Pons (tissue), 1 donor: Measurements from ENCODE around the gene LRRFIP2.

Experiments used
- DNase-seq: peaks from one replicate; pipeline ENCODE4 v3.0.0-alpha.2; 2016; ENCODE audit warnings: low spot score

The LRRFIP2 gene

GRCh38 chr3:37024820-37025405, 149.5 kb downstream of the LRRFIP2 start:
- peak; percentile 53 for DNase-seq

- DNase-seq: no peak
These were observed 150.3 kb downstream of the LRRFIP2 start for GRCh38 chr3:37024092-37024491.

GRCh38 chr3:37017683-37018082, 156.7 kb downstream of the LRRFIP2 start:
- no peak for DNase-seq

- no peak for DNase-seq
These were observed 157.5 kb downstream of the LRRFIP2 start for GRCh38 chr3:37016903-37017302.

- peak; percentile 10 for DNase-seq
These were observed 158.7 kb downstream of the LRRFIP2 start for GRCh38 chr3:37015642-37016041.

- DNase-seq: no peak
These were observed 159.8 kb downstream of the LRRFIP2 start for GRCh38 chr3:37014620-37015019.
